Effector memory CD4-positive, alpha-beta T cell (primary cell): Measurements from ENCODE around the gene LDLRAD4.

Source experiments
- DNase-seq, 3 donors: peaks; one replicate each; pipeline ENCODE4 v3.0.0-alpha.2; 2020
- H3K27ac ChIP-seq: 2 replicates; pipeline ENCODE4 v1.7.0; 2013; ENCODE audit warnings: mild to moderate bottlenecking, low read length, moderate library complexity; ENCODE audit not compliant: insufficient read depth, poor library complexity, severe bottlenecking
- H3K27me3 ChIP-seq: replicated peaks from 2 replicates; pipeline ENCODE4 v1.7.0; 2013; ENCODE audit warnings: mild to moderate bottlenecking, low read length; ENCODE audit not compliant: insufficient read depth, control insufficient read depth, poor library complexity, severe bottlenecking
- H3K36me3 ChIP-seq: 2 replicates; pipeline ENCODE4 v1.7.0; 2013; ENCODE audit warnings: mild to moderate bottlenecking, low read length, moderate library complexity; ENCODE audit not compliant: control insufficient read depth, insufficient read depth
- H3K4me1 ChIP-seq: 2 replicates; pipeline ENCODE4 v1.7.0; 2013; ENCODE audit warnings: low read length, mild to moderate bottlenecking; ENCODE audit not compliant: control insufficient read depth, insufficient read depth, poor library complexity, severe bottlenecking
- H3K4me3 ChIP-seq: 2 replicates; pipeline ENCODE4 v1.7.0; 2013; ENCODE audit warnings: low read length, low read depth, mild to moderate bottlenecking; ENCODE audit not compliant: insufficient read depth, poor library complexity, severe bottlenecking
- H3K9me3 ChIP-seq: 2 replicates; pipeline ENCODE4 v1.7.0; 2013; ENCODE audit warnings: mild to moderate bottlenecking, low read length, moderate library complexity; ENCODE audit not compliant: control insufficient read depth

Gene LDLRAD4

DNA sequence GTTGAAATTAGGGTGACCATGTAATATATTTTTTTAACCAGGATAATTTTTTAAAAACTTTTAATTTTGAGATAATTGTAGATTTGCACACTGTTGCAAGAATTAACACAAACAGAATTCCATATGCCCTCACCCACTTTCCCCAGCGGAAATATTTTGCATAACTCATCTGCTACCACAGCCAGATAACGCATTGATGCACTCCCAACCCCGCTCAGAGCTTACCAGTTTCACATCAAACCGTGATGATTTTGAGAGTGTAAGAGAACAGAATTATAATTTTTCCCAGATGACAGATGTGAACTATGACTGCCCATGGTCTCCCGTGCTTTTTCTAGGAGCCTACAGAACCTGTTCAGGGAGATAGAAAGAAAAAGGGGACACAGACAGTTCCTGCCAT is 35.2 kb upstream of the LDLRAD4 start:
- Histone ChIP-seq H3K4me3 (no peak overlapping the region), H3K9me3 (no peaks in the 10 kb centered on the region), H3K27me3 (no peaks in the 10 kb centered on the region), H3K4me1 (no peaks in the 10 kb centered on the region), H3K27ac (no peak overlapping the region), H3K36me3 (no peaks in the 10 kb centered on the region)
- DNase-seq, result no peak

DNA sequence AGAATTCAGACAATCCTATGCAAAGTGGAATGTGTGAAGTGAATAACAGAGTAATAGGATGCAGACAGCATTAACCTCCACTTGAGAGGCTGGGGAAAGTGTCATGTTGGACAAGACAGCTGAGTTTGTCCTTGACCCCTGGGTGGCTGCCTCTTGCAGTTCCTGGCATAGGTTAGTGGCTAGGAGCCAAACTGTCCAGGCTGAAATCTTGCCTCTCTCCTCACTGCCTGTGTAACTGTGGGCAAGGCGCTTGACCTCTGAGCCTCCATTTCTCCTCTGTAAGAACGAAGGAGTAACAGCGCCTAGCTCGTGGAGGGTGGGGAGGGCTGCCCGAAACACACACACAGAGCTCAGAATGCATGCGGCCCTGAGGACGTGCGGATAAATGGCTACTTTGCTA is 34.8 kb upstream of the LDLRAD4 start:
- no peak overlapping the region for H3K4me3 ChIP-seq
- H3K36me3 ChIP-seq, result no peaks in the 10 kb centered on the region
- no peak for DNase-seq
- H3K9me3 ChIP-seq, result no peaks in the 10 kb centered on the region
- no peaks in the 10 kb centered on the region for H3K27me3 ChIP-seq
- no peak overlapping the region for H3K27ac ChIP-seq
- no peaks in the 10 kb centered on the region for H3K4me1 ChIP-seq

- Histone ChIP-seq H3K4me3 (no peak overlapping the region), H3K4me1 (no peaks in the 10 kb centered on the region), H3K36me3 (no peaks in the 10 kb centered on the region), H3K27me3 (no peaks in the 10 kb centered on the region), H3K9me3 (no peaks in the 10 kb centered on the region), H3K27ac (no peak overlapping the region)
- DNase-seq, result no peak
These were observed 34.2 kb upstream of the LDLRAD4 start for GRCh38 chr18:13184396-13184795.

DNA sequence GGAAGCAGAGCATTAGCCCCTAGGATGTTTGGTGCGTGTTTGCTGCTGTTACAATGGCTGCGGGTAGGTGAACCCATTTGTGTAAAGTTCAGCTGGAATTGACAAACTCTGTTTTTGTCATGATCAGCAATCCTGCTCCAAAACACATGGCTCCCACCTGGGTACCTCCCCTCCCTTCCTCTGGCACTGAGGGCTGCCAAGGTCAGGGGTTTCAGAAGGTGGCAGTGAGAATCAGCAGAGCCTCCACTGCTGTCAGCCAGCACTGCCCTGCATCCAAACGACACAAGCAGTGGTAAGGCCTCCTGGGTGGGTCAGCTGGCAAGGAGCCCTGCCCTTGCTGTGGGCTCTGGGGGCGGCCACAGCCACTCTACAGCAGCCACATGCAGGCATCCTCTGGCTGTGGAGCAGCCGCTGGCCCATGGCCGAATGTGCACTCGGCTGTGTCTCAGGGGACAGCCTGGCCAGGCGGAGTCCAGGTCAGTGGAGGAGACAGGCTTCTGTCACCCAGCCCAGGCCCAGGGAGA is 32.8 kb upstream of the LDLRAD4 start:
- DNase-seq, result no peak
- no peaks in the 10 kb centered on the region for H3K36me3 ChIP-seq
- no peaks in the 10 kb centered on the region for H3K27me3 ChIP-seq
- no peak overlapping the region for H3K4me3 ChIP-seq
- no peaks in the 10 kb centered on the region for H3K9me3 ChIP-seq
- no peaks in the 10 kb centered on the region for H3K4me1 ChIP-seq
- H3K27ac ChIP-seq, result no peak overlapping the region

DNA sequence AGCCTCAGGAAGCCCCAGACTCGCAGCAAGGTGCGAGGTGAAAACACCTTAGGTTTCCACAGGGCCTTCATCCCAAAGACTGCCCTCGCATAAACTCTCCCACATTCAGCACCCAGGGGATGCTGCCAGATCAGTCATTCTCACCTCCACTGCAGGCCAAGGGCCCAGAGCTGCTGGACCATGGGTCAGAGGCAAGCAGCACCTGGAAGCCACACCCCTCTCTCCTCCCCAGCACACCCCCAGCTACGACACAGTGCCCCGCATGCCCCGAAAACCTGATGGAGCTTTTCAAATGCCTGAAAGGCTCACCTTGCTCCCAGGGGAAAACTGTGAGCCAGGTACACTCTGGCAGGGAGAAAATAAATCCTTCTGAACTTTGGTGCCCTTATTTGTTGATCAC is 31.9 kb upstream of the LDLRAD4 start:
- Histone ChIP-seq H3K27ac (no peak overlapping the region), H3K27me3 (no peaks in the 10 kb centered on the region), H3K4me3 (no peak overlapping the region), H3K36me3 (no peaks in the 10 kb centered on the region), H3K4me1 (no peaks in the 10 kb centered on the region), H3K9me3 (no peaks in the 10 kb centered on the region)
- no peak for DNase-seq

- no peak overlapping the region for H3K4me3 ChIP-seq
- no peaks in the 10 kb centered on the region for H3K4me1 ChIP-seq
- no peaks in the 10 kb centered on the region for H3K9me3 ChIP-seq
- H3K27me3 ChIP-seq, result no peaks in the 10 kb centered on the region
- DNase-seq, result no peak
- no peak overlapping the region for H3K27ac ChIP-seq
- H3K36me3 ChIP-seq, result no peaks in the 10 kb centered on the region
These were observed 31.1 kb upstream of the LDLRAD4 start for GRCh38 chr18:13187498-13187897.

GRCh38 chr18:13191031-13191430 is 27.5 kb upstream of the LDLRAD4 start:
- Histone ChIP-seq H3K9me3 (no peaks in the 10 kb centered on the region), H3K27me3 (no peaks in the 10 kb centered on the region), H3K36me3 (no peaks in the 10 kb centered on the region), H3K27ac (no peak overlapping the region), H3K4me1 (no peaks in the 10 kb centered on the region), H3K4me3 (no peak overlapping the region)
- DNase-seq, result no peak

DNA sequence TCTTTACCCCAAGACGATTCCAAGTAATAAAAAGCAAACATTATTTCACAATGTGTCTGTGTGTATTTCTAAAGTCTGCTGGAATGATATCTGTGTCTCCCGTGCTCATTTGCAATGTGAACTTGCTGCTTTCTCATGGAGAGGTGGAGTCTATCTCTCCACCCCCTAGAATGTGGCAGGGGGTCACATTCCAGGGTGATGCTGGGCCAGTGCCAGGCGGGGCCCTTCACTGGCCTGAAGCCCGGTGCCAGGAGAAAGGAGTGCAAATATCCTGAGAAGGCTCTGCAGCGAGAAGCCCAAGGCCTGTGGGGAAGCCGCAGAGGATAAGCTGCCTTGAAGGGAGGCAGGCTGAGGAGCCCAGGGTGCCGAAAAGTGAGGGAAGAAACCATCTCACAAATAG is 26.8 kb upstream of the LDLRAD4 start:
- H3K27me3 ChIP-seq, result no peaks in the 10 kb centered on the region
- H3K36me3 ChIP-seq, result no peaks in the 10 kb centered on the region
- no peaks in the 10 kb centered on the region for H3K4me1 ChIP-seq
- H3K27ac ChIP-seq, result no peak overlapping the region
- H3K9me3 ChIP-seq, result no peaks in the 10 kb centered on the region
- H3K4me3 ChIP-seq, result no peak overlapping the region
- no peak for DNase-seq

DNA sequence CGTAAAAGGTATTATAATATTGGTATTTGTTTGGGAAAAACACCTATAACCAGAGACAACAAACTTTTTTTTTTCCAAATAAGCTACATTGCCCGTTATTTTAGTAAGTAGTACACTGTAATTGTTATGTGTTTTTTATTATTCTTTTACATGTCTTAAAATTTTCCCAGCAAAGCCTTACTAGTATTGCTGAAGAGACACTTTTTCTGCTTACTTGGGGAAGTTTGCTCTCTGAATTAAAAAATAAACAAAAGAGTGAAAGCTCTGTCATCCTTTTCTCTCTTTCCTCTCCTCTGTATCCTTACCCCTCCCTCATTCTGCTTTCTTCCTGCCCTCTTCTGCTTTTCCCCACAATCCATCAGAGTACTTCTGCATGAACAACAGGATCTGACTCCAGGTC is 25.6 kb upstream of the LDLRAD4 start:
- H3K9me3 ChIP-seq, result no peaks in the 10 kb centered on the region
- DNase-seq, result no peak
- H3K27me3 ChIP-seq, result no peaks in the 10 kb centered on the region
- no peaks in the 10 kb centered on the region for H3K36me3 ChIP-seq
- no peak overlapping the region for H3K27ac ChIP-seq
- H3K4me1 ChIP-seq, result no peaks in the 10 kb centered on the region
- no peak overlapping the region for H3K4me3 ChIP-seq

- H3K27ac ChIP-seq, result no peak overlapping the region
- no peaks in the 10 kb centered on the region for H3K9me3 ChIP-seq
- no peaks in the 10 kb centered on the region for H3K4me1 ChIP-seq
- H3K36me3 ChIP-seq, result no peaks in the 10 kb centered on the region
- H3K27me3 ChIP-seq, result no peaks in the 10 kb centered on the region
- DNase-seq, result no peak
- H3K4me3 ChIP-seq, result no peak overlapping the region
These were observed 24.3 kb upstream of the LDLRAD4 start for GRCh38 chr18:13194239-13194638.

- no peaks in the 10 kb centered on the region for H3K27me3 ChIP-seq
- H3K4me1 ChIP-seq, result no peaks in the 10 kb centered on the region
- no peaks in the 10 kb centered on the region for H3K9me3 ChIP-seq
- no peak overlapping the region for H3K4me3 ChIP-seq
- H3K27ac ChIP-seq, result no peak overlapping the region
- no peak for DNase-seq
- H3K36me3 ChIP-seq, result no peaks in the 10 kb centered on the region
These were observed 19.9 kb upstream of the LDLRAD4 start for GRCh38 chr18:13198701-13199100.
